ENCODE data around the gene SNX27.
A peak's percentile ranks its signal among the peaks of the same experiment; 100 is the strongest.

Gene SNX27

GRCh38 chr1:151706464-151707415 is 94.9 kb downstream of the SNX27 start:
- no peak for DNase-seq

GRCh38 chr1:151707541-151708065 is 95.8 kb downstream of the SNX27 start:
- DNase-seq: no peak

DNA sequence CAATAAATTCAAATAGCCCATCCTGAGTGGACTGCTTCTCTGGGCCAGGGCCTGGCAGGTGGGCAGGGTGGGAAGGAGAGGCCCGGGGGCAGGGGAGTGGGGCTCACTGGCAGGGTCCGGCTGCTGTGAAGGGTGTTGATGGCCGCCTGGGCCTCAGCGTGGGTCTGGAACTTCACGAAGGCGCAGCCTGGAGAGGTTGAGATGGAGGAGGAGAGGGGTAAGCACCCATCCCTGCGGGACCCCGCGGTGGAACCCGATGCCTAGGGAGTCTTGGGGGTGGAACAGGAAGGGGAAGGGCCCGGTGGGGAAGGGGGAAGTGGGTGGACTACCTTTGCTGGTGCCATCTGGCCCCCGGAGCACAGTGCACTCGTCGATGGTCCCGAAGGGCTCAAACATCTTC is 97.0 kb downstream of the SNX27 start:
- DNase-seq: no peak

GRCh38 chr1:151710187-151710840 is 98.5 kb downstream of the SNX27 start:
- DNase-seq: peak; percentile 36

DNA sequence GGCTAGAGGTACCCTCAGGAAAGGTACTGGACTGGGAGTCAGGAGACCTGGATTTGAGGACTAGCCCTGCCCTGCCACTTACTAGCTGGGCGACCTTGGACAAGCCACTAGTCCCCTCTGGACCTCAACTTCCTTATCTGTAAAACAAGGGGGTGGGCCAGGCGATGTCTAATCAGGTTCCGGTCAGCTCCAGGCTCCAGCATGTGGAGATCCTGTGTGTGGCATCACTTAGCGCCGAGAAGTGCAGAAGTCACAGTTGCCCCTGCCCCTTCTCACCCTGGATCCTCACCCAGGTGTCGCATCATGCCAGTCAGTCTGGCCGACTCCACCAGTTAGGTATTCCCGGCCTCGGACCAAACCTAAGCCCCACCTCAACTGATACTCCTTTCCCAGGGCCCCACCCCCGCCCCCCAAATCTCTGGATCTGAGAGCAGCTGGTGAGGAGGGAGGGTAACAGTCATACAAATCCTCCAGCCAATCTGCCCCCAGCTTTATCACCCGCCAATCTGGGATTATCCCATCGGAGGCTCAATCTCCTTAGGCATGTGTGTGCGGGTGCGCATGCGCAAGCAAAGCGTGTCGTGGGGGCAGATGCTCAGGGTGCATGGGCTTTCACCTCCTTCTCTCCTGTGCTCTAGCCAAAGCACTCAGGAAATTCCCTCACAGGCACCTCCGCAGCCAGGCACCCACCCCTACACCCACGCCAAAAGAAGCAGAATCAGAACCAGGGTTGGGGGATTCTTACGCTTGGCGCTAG is 99.4 kb downstream of the SNX27 start:
- DNase-seq: no peak

DNA sequence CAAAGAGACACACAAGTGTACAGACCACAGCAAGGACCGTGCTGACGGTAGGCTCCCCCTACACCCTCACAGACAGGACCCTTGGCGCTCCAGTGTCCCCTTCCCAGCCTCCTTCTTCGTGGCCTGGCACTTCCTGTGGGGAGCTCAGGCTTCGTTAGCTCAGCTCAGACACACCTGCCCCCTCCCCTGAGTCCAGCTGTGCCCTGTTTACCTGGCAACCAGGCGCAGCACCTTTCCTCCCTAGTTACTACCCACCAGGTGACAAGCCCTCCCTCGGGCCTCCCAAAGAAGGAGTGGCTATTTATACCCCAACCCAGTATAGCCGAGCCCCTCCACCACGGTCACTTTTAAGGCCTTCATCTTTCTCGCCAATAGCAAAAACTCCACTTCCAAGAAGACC is 100.1 kb downstream of the SNX27 start:
- no peak for DNase-seq

DNA sequence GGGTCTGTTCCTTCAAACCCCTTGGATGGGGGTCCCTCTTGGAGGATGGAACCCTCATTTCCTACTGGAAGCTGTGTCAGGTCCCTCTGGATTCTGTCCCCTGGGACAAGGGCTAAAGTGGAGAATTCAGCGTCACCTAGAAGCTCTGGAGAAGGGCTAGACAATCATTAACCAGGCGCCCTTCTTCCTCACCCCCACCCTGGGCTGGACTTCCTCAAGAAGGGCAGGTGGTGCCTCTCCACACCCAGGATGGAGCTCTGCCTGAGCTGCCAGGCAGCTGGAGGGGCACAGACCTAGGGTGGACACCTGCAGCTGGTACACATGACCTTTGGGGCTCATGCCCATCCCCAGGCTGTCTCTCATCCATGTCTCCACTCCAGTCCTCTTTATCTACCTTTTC is 101.2 kb downstream of the SNX27 start:
- DNase-seq: no peak

GRCh38 chr1:151713874-151714273 is 102.0 kb downstream of the SNX27 start:
- no peak for DNase-seq

DNA sequence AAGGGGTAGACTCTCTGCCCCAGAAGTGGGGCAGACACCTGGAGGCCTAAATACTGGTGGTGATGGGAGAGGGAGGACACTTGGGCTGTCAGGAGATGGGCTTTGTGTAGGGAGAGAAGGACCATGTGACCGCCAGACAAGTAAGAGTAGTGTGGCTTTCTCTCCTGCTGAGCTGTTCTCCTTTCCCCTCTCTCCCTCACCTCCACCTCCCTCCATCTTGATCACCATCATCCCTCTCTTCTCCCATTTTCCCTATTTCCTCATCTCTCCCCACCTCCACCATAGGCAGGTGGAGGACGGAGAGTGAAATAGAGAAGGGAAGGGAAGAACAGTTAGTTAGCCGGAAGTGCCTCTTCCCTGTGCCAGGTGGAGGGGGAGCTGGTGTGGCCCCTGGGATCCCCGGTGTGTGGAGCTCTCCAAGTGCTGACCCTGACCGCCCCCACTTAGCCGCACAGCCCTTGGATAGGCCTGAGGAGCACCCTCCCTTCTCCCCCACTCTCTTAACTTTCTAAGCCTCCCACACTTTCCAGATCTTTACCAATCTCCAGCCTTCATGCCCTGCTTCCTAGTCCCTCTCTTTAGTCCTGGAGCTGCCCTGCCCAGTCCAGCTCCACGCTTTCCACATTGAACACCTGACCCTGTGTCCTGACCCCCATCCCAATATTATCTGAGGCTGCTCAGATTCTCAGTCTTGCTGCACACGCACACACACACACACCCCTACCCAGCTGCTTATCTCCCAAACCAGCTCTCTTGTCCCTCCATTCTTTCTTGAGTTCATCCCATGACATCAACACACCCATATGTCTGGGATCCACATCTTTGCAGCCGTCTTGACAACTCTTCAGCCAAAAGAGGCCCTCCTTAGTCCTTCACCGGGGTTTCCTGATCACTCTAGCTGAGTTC is 103.2 kb downstream of the SNX27 start:
- no peak for DNase-seq

DNA sequence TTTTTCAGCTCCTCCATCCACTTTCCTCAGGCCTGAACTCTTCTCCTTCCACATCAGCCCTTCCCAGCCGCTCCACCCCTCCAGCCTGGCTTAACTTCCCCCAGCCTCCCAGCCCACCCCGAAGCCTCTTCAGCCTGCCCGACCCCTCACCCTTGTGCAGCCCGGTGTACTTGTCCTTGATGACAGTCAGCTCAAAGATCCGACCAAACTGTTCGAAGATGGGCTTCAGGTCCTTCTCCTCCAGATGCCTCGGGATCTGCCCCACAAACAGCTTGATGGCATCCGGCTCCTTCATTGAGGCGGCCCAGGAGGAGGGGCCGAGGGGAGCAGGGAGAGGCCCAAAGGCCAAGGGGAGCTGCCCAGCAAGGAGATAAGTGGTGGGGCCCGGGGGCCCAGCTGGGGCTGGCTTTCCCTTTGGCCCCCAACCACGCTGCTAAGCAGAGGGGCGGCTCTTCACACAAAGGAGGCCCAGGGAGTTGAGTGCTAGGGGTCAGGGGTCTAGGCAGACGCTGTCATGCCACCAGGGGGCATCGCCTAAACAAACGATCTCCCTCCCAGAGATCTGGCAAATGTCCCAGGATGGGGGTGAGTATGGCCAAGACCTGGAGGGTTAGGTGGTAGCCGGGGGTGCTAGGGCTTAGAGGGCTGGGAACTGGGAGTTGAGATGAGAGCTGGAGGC is 104.0 kb downstream of the SNX27 start:
- no peak for DNase-seq

DNA sequence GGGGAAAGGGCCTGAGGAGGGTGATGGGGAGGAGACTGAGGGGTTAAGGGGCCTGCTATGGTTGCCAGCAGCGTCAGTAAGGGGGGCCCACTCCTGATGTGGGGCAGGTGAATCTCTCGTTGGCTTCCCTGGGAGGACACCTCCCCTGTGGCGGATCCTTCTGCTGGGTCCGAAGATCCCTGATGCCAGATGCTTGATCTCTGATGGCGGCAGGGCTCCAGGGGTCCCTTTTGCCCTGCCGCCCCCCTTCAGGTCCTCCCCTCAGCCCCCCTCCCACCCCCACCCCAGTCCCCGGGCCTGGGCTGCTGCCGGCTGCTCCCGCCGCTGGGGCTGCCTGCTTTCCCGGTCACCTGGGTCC is 104.5 kb downstream of the SNX27 start:
- no peak for DNase-seq

DNA sequence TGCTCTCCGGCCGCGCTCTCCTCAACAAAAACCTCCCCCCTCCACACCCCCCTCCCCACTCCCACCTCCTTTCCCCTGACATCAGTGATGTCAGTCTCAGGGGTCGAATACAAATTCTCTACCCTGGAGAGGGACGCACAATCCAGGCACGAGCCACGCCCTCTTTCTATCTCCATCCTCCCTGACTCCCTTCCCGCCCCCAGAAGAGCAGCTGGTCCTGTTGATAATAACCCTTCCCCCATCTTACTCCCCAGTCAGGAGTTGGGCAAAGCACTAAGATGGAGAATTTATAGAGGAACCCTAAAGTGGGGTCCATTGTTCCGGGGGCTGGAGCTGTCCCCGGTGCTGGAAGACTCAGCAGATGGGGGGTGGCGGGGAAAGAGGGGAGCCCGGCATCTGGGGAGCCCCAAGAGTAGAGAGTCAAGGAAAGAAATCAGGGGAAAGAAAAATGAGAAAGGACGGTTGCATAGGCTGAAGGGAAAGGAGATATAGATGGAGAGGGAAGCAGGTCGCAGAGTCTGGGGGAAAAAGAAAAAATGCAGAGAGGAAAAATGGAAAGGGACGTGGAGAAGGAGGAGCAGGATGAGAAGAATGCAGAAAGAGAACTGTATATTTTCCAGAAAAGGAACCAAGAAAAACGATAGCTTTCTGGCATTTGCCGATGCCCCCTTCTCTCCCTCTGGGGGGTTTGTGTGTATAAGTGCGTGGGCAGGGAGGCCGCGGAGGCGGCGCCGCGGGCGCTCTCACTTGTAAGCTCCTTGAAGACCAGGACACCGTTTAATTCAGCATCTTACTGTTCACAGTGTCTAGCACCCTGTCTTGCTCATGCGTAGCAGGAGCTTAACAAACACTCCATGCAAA is 105.2 kb downstream of the SNX27 start, which contains the start of gene CELF3:
Gene CELF3, minus strand, starts transcription at position 33 of the 861 bp plus-strand sequence. CDS start 783 bp downstream, outside the sequence.
- peak; percentile 38 for DNase-seq

GRCh38 chr1:151718011-151718431 is 106.2 kb downstream of the SNX27 start:
- no peak for DNase-seq

- DNase-seq: no peak
Observed at GRCh38 chr1:151718666-151719065, 106.8 kb downstream of the SNX27 start.

DNA sequence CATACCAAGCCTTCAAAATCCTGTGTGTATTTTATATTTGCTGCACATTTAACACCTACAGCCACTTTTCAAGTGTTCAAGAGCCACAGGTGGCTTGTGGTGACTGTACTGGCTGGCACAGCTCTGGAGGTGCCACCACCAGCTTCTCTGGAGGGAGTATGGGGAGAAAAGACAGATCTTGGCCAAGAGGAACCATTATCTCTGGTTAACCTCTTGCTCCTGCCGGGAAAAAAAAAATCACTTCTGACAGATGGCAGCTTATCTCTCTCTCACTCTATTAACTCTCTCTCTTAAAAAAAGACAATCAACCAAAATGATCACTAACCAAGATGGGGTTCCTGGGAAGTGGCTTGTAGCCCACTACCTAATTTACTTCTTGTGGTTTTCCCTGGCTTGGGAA is 108.3 kb downstream of the SNX27 start:
- no peak for DNase-seq

GRCh38 chr1:151720554-151720953 is 108.7 kb downstream of the SNX27 start:
- DNase-seq: no peak

DNA sequence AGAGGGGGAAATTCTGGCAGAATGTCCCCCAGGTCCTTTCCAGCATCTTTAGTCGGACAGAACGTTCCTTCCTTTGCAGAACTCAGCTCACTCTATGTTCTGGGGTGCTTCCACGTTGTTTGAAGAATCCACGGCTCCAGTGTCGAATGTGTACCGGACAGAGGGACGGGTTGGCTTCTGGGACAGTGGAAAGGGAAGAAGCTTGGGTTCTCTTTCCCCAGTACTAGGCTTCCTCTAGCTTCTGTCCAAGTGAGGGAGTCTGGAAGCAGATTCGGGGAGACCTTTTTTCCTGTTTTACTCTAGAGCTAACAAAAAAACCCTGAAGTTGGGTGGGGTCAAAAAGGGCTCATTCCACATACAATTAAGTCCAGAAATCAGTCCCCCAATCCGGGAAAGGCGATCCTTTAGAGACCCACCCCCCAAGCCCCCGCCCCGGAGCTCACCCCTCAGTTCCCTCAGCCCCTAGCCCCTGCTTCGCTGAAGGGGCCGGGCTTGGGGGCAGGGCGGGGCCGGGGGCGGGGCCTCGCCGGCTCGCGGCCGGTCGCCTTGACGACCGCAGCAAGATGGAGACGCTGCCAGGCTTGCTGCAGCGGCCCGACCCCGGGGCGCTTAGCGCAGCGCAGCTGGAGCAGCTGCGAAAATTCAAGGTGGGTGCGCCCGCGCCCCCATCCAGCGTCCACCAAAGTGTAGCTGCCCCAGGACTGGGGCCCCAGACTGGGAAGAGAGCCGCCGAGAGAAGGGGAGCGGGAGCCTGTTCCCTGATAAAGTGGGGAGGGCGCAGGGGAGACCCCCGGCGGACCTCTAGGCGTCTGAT is 109.3 kb downstream of the SNX27 start, which contains the start of gene RIIAD1:
Gene RIIAD1, plus strand, starts transcription at position 549 of the 814 bp plus-strand sequence. Its CDS starts 15 bp downstream, at position 564.
- peak; percentile 62 for DNase-seq

- DNase-seq: no peak
Observed at GRCh38 chr1:151721788-151722510, 110.1 kb downstream of the SNX27 start.

Measured in activated T-cell treated with anti-CD3 and anti-CD28 coated beads, Interleukin-2, amount 50 U/mL, for 1 hour (primary cell).